Ishikawa (cell line): ENCODE measurements around the gene CFAP91.

ENCODE experiments used
- CEBPB ChIP-seq: IDR thresholded peaks from 2 replicates; pipeline ENCODE4 v1.6.1; 2012
- CREB1 ChIP-seq: IDR thresholded peaks from 2 replicates; pipeline ENCODE4 v1.6.1; 2012; ENCODE audit warnings: low read depth
- EGR1 ChIP-seq: IDR thresholded peaks from 2 replicates; pipeline ENCODE4 v1.6.1; 2012
- EP300 ChIP-seq: IDR thresholded peaks from 2 replicates; pipeline ENCODE4 v1.6.1; 2012; ENCODE audit warnings: borderline replicate concordance
- FOXM1 ChIP-seq: IDR thresholded peaks from 2 replicates; pipeline ENCODE4 v1.6.1; 2012; ENCODE audit warnings: low read depth, borderline replicate concordance
- NFIC ChIP-seq: IDR thresholded peaks from 2 replicates; pipeline ENCODE4 v1.6.1; 2012
- RAD21 ChIP-seq: IDR thresholded peaks from 2 replicates; pipeline ENCODE4 v1.6.1; 2012; ENCODE audit warnings: low read depth
- REST ChIP-seq: IDR thresholded peaks from 2 replicates; pipeline ENCODE4 v1.6.1; 2012; ENCODE audit warnings: low read depth, mild to moderate bottlenecking
- TAF1 ChIP-seq: IDR thresholded peaks from 2 replicates; pipeline ENCODE4 v1.6.1; 2012; ENCODE audit warnings: low read depth, mild to moderate bottlenecking
- TCF12 ChIP-seq: IDR thresholded peaks from 2 replicates; pipeline ENCODE4 v1.6.1; 2012; ENCODE audit warnings: low read depth
- YY1 ChIP-seq: IDR thresholded peaks from 2 replicates; pipeline ENCODE4 v1.6.1; 2012; ENCODE audit warnings: low read depth
- ZBTB7A ChIP-seq: IDR thresholded peaks from 2 replicates; pipeline ENCODE4 v1.6.1; 2012; ENCODE audit warnings: low read depth
- TF ChIP-seq, protein P1 (sequence below): IDR thresholded peaks from 2 replicates; pipeline ENCODE4 v1.6.1; 2012
- TF ChIP-seq, protein P2 (sequence below): IDR thresholded peaks from 2 replicates; pipeline ENCODE4 v1.6.1; 2012

DNA sequence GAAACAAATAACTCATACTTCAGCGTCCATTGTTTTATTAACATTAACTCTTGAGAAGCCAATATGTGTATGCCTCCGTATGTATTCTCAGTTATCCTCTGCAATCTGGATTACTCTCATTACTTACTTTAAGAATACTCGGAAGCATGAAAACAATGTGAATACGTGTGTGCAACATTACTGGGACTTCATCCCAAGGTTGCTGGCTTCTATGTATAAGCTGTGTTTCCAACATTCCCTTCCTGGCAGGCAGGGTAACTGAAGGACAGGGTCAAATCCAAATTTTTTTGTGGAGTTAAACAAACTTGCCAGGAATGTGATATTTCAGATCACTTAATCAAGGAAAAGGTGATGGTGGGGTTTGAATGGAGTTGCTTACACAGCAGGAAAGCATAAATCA is 44.5 kb downstream of the CFAP91 start:
- TF ChIP-seq, protein P1, sequence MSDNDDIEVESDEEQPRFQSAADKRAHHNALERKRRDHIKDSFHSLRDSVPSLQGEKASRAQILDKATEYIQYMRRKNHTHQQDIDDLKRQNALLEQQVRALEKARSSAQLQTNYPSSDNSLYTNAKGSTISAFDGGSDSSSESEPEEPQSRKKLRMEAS, result no peak
- TF ChIP-seq CEBPB, result no peak
- TF ChIP-seq REST, result no peak
- TF ChIP-seq ZBTB7A, result no peak
- TF ChIP-seq RAD21, result no peak
- no peak for TF ChIP-seq NFIC
- no peak for TF ChIP-seq TCF12
- no peak for TF ChIP-seq EP300
- no peak for TF ChIP-seq TAF1
- TF ChIP-seq, protein P2, sequence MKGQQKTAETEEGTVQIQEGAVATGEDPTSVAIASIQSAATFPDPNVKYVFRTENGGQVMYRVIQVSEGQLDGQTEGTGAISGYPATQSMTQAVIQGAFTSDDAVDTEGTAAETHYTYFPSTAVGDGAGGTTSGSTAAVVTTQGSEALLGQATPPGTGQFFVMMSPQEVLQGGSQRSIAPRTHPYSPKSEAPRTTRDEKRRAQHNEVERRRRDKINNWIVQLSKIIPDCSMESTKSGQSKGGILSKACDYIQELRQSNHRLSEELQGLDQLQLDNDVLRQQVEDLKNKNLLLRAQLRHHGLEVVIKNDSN, result no peak
- no peak for TF ChIP-seq CREB1
- TF ChIP-seq YY1, result no peak
- TF ChIP-seq FOXM1, result no peak
- no peak for TF ChIP-seq EGR1
